ENCODE results near the gene DDA1. TPM values are rescaled to one million over a fixed set of nuclear protein-coding genes. Genes with fewer than 3 reads are reported as not detected.

Gene DDA1
- total and polyA plus RNA-seq, 2 of the 13 experiments (the other 11 are each of a cell fraction or from before 2014, with no cell fraction given): 24.5 to 26.0 TPM

- TF ChIP-seq ZNF383 (CRISPR knock-in tag; IDR thresholded peaks at IDR 0.05; ENCODE audit: borderline replicate concordance) (no peak), ZBTB7A (CRISPR knock-in tag; IDR thresholded peaks at IDR 0.05) (peak; percentile 67; the same call in 1 of the 2 replicates), ZNF468 (CRISPR knock-in tag; IDR thresholded peaks at IDR 0.05) (no peak), KDM3A (CRISPR knock-in tag; IDR thresholded peaks at IDR 0.05; ENCODE audit: low read depth) (peak; percentile 79; the same call in 1 of the 2 replicates), NCOA5 (CRISPR knock-in tag; IDR thresholded peaks at IDR 0.05) (no peak), NKX3-1 (CRISPR knock-in tag; IDR thresholded peaks at IDR 0.05) (peak; percentile 43; the same call in 1 of the 2 replicates), ZSCAN9 (CRISPR knock-in tag; IDR thresholded peaks at IDR 0.05; ENCODE audit: borderline replicate concordance) (peak; percentile 64; the same call in 1 of the 2 replicates), FOSL1 (CRISPR knock-in tag; IDR thresholded peaks at IDR 0.05; ENCODE audit: borderline replicate concordance) (no peak), ZBTB20 (CRISPR knock-in tag; IDR thresholded peaks at IDR 0.05; ENCODE audit: borderline replicate concordance, low read depth) (no peak), MXD1 (CRISPR knock-in tag; IDR thresholded peaks at IDR 0.05) (no peak; the same call in 1 of the 2 replicates), IKZF5 (CRISPR knock-in tag; IDR thresholded peaks at IDR 0.05) (peak; percentile 21; the same call in 1 of the 2 replicates), IRF2 (CRISPR knock-in tag; IDR thresholded peaks at IDR 0.05) (peak; percentile 63; the same call in 1 of the 2 replicates), ZNF747 (CRISPR knock-in tag; IDR thresholded peaks at IDR 0.05; ENCODE audit: borderline replicate concordance) (peak; percentile 80), ZNF589 (CRISPR knock-in tag; conservative IDR thresholded peaks at IDR 0.05) (peak; percentile 25; the same call in 1 of the 2 replicates), ZNF616 (CRISPR knock-in tag; IDR thresholded peaks at IDR 0.05; ENCODE audit: low read depth) (no peak), KMT2A (CRISPR knock-in tag; IDR thresholded peaks at IDR 0.05) (peak; percentile 24; the same call in 1 of the 2 replicates), KAT2B (IDR thresholded peaks at IDR 0.05; ENCODE audit: borderline replicate concordance, low read depth, low read length) (no peak), ZNF24 (IDR thresholded peaks at IDR 0.05) (no peak), HDAC6 (IDR thresholded peaks at IDR 0.05; ENCODE audit: low read depth, low read length) (no peak), PPARG (CRISPR knock-in tag; conservative IDR thresholded peaks at IDR 0.05) (0 out of 2 replicates have a peak, but pooled peaks have one; percentile 11), RFX3 (CRISPR knock-in tag; IDR thresholded peaks at IDR 0.05) (no peak)
Observed at GRCh38 chr19:17336872-17337674, 27.7 kb downstream of the DDA1 start, which contains the start of gene GTPBP3 (continued).
